Ammon's horn (tissue), 1 donor: ENCODE data around the gene ANKS6.

ENCODE experiments used
- DNase-seq: peaks from one replicate; pipeline ENCODE4 v3.0.0-alpha.2; 2016; ENCODE audit warnings: low spot score

The ANKS6 gene

DNA sequence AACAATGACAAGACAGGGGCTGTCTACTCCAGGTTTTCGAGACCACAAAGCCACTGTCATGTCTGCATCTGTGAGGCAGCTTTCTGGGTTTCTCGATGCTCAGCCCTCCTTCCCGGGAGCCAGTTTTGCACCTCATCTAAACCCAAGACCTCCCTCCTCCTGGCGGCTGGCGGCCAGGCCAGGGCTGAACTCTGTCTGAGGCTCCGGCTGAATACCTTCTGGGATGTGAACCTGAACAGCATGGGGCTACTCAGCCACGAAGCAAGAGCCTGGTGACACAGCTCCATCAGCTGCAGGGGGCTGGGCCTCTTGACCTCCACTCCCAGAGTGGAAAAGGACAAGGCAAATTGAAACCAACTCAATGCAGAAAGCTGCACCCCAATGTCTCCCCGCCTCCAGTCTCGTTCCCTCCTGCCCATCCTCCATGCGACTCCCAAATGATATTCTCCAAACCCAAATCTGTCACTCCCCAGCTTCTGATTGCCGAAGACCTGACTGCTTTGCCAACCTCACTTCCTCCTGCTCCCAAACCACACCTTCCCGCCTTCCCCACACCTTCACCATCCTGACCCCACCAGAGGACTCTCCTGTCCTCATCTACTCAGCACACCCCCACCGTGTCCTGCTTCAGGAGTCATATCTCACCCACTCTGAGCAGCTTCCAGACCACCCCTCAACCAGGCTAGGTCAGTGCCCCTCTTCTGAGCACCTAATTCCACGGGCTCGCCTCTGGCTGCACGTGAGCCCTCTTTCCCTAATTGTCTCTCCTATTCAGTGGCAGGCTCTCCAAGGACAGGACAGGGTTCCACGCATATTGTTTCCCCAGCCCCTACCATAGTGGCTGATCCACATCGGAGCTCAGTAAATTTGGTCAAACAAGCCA is 4.5 kb downstream of the ANKS6 start:
- no peak for DNase-seq

GRCh38 chr9:98790842-98791607 is 5.3 kb downstream of the ANKS6 start:
- peak; percentile 77 for DNase-seq

- DNase-seq: no peak
Observed at GRCh38 chr9:98790134-98790841, 6.1 kb downstream of the ANKS6 start.

GRCh38 chr9:98789483-98790133 is 6.7 kb downstream of the ANKS6 start:
- DNase-seq: no peak

GRCh38 chr9:98787766-98788335 is 8.5 kb downstream of the ANKS6 start:
- no peak for DNase-seq

DNA sequence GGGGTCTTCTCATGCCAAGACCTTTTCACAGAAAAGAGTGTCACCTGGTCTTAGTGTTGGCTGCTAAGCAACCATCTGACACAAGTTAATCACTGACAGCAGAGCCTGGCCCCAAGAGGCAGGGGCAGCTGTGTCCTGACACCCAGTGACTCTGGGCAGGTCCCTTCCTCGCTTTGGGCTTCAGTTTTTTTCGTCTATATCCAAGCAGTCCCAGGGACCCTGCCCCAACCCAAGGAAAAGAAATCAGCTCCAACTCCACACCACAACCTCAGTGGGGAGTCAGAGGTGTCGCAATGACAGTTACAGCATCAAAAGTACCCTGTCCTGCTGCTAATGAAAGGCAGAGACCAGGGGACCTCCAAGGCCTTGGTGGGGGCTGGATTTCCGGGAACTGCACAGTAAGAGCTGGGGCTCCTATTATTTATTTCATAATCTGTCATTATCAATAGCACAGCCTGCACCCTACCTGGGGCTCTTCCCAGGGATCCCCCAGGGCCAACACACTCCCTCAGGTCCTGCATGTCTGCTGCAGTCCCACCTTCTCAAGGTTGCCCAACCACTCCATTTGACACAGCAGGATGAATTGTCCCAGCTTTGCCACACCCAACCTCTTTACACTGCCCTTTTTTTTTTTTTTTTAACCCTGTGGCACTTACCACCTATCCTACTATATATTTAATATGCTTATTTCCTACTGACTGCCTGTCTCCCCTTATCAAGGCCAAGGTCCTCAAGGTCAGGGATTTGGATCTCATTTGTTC is 9.4 kb downstream of the ANKS6 start:
- DNase-seq: no peak

DNA sequence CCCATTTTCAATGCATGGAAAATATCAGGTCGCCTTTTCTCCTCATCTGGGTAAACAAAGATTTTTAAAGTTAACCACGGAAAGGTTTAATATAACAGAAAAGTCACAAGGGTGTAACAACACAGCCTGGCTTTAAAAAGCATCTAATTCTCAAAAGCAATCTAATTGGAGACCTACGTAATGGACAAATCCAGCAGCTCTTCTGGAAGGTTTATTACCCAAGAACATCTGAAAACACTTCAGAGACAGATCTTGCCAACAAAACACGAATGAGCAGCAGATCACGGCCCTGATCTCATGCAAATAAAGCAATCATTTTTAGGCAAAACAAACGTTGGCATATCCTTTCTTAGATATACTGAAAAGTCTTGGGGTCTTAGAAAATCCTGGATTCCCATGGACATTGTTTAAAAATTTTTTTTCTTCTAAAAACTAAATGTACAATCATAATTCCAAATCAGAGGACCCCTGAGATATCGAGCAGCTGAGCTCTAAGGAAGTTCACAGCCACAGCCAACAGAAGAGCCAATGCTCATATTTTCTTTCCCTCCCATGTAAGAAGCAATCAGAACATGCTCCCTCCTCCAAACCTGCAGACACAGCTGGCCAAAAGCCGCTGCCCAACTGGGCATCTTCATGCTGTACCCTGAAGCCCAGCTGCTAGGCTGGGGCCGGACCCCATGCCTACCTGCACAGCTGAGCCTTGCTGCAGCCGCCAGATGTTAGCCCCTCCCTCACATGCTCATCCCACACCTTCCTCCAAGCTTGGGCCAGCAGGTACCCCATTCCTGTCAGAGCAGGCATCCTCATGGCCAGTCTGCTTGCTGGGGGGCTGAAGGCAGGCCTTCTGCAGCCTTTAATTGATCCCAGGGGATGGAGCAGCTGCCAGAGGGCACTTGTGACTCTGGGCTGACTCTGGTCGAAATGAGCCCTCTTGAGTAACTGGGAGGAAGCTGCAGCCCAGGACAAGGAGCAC is 11.2 kb downstream of the ANKS6 start:
- no peak for DNase-seq

- no peak for DNase-seq
Observed at GRCh38 chr9:98783518-98784226, 12.7 kb downstream of the ANKS6 start.

DNA sequence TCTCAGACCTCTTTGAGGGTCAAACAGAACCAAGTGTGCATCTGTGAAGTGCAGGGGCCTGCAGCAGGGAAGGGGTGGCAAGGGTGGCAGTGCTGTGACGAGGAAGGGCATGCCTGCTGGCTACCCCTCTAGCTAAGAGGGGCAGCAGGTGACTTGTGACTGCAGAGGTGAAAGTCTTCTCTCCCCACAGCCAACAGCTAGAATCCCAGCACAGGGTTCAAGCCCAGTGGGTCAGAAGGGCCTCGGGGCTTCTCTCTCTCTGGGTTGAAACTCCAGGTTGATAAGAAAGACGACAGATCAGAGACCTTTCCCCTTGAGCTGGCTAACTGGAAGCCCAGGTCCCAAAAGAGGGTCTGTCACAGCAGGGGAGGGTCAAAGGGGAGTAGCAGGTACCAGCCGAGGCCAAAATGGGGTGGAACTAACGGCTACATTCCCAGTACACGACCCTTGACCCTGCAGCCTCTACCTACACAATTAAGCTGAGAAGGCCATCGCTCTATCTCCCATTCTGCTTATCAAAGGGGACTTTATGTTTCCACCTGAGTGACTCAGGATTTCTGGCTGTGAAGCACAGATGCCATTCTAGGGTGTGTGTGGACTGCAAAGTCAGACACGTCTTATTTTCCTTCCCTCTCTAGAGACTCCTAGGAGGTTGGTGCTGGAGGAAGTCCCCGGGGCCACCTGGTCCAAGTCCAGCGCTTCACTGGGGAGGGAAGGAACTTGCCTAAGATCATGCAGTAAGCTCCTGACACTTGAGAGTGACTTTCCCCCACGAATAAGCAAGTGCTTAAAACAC is 14.6 kb downstream of the ANKS6 start:
- peak; percentile 50 for DNase-seq

GRCh38 chr9:98780059-98780749 is 16.2 kb downstream of the ANKS6 start:
- DNase-seq: no peak

- DNase-seq: no peak
Observed at GRCh38 chr9:98778711-98779530, 17.4 kb downstream of the ANKS6 start.

DNA sequence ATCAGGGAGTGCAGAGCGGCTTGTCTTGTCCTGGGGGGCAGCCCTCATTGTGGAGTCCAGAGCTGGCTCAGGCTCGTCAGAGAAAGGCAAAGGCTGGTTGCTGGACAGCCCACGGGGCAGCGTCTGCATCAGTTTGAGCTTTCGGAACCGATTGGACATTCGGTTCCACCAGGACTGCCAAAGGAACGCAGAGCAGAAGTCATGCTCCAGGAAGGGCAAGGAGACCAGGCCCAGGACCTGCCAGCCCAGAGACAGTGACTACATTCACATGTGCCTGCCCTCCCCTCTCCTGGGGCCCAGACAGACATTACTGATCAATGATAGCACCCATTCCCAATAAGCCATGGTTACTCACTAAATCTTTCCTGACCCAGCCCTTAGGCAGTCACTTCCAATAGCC is 18.1 kb downstream of the ANKS6 start:
- no peak for DNase-seq

GRCh38 chr9:98777618-98778017 is 18.7 kb downstream of the ANKS6 start:
- no peak for DNase-seq

- peak; percentile 59 for DNase-seq
Observed at GRCh38 chr9:98775831-98776441, 20.4 kb downstream of the ANKS6 start.

DNA sequence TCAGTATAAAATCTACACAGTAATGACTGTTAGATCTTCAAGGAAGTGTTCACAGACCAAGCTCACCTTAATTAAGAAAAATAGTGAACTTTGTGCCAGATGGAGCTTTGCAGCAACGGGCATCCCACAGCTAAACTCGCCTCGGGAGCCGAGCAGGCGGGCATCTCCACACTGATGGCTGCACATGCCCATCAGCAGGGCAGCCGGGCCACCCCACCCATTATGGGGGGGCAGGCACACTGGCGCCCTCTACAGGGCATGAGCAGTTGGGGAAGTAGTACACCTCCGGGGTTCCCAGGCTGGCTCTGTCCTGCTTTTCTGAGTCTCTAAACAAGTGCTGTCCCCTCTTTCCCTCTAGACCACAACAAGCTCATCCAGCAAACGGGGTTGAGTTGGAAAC is 21.6 kb downstream of the ANKS6 start:
- no peak for DNase-seq

GRCh38 chr9:98773721-98774120 is 22.6 kb downstream of the ANKS6 start:
- DNase-seq: no peak
